Subcutaneous abdominal adipose tissue (tissue), 5 donors: ENCODE measurements around the gene CAV1.
A peak's percentile ranks its signal among the peaks of the same experiment; 100 is the strongest.

Experiments
- H3K27ac ChIP-seq: one replicate; pipeline ENCODE4 v1.7.0; 2013; ENCODE audit warnings: low read depth, mild to moderate bottlenecking, inconsistent platforms, low read length, moderate library complexity
- H3K27me3 ChIP-seq, 5 donors: one replicate each; pipeline ENCODE4 v1.7.0; 2013; ENCODE audit warnings: low read length in 5 of 5, inconsistent platforms in 1 of 5; ENCODE audit not compliant: control insufficient read depth in 5 of 5, insufficient read depth in 4 of 5
- H3K36me3 ChIP-seq, 5 donors: one replicate each; pipeline ENCODE4 v1.7.0; 2013; ENCODE audit warnings: low read length in 5 of 5; ENCODE audit not compliant: control insufficient read depth in 5 of 5, insufficient read depth in 5 of 5
- H3K4me1 ChIP-seq, 5 donors: one replicate each; pipeline ENCODE4 v1.7.0; 2013; ENCODE audit warnings: low read length in 5 of 5, mild to moderate bottlenecking in 3 of 5, moderate library complexity in 1 of 5; ENCODE audit not compliant: control insufficient read depth in 5 of 5, insufficient read depth in 5 of 5
- H3K4me3 ChIP-seq, 5 donors: one replicate each; pipeline ENCODE4 v1.7.0; 2013; ENCODE audit warnings: low read length in 5 of 5, low read depth in 1 of 5
- H3K9ac ChIP-seq, 5 donors: one replicate each; pipeline ENCODE4 v1.7.0; 2013; ENCODE audit warnings: low read length in 5 of 5, mild to moderate bottlenecking in 4 of 5, moderate library complexity in 3 of 5
- H3K9me3 ChIP-seq, 5 donors: one replicate each; pipeline ENCODE4 v1.7.0; 2013; ENCODE audit warnings: low read length in 5 of 5; ENCODE audit not compliant: control insufficient read depth in 5 of 5
- donor health status: healthy.
- donor health status: healthy.
- donor health status: healthy.
- donor health status: healthy.
- donor health status: healthy.

CAV1 gene

DNA sequence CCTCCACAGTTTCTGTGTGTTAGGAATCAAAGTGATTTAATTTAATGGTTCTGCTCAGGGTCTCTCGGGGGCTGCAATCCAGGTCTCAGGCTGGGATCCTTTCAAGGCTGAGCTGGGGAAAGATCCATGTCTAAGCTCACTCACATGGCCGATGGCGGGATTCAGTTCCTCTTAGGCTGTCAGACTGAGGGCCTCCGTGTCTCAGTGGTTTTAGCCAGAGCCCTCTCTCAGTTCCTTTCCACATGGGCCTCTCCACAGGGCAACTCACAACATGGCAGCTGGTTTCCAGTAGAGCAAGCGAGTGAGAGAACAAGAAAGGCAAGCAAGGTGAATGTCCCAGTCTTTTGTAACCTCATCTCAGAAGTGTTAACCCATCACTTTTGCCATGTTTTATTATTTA is 26.9 kb downstream of the CAV1 start:
- peaks cover 12 to 90% (median 74%) of the 10 kb centered on the region in 5 donors for H3K4me1 ChIP-seq
- no peaks in the 10 kb centered on the region for H3K27me3 ChIP-seq
- no peak overlapping the region for H3K9ac ChIP-seq
- no peak overlapping the region for H3K4me3 ChIP-seq
- H3K27ac ChIP-seq: peak overlapping the region; percentile 84
- H3K36me3 ChIP-seq: peaks cover 15 to 52% (median 27%) of the 10 kb centered on the region in 5 donors
- H3K9me3 ChIP-seq: no peaks in the 10 kb centered on the region

DNA sequence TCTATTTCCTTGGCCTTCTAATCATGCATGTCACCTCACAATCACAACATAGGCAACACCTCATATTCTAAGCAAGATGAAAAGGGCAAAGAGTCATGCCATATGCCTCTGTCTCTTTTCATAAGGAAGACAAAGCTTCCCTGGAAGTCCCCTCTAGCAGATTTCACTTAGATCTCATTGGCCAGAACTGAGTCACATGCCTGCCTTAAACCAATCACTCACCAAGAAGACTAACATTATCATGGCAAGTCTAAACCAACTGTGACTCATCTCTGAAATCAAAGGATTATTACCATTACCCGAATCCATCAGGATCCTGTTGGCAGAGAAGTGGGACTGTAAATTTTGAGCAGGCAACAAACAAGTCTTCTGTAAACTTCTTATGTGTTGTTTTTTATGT is 27.8 kb downstream of the CAV1 start:
- Histone ChIP-seq H3K4me1 (peaks cover 12 to 90% (median 70%) of the 10 kb centered on the region in 5 donors), H3K36me3 (peaks cover 15 to 46% (median 27%) of the 10 kb centered on the region in 5 donors), H3K9me3 (no peaks in the 10 kb centered on the region), H3K9ac (peak overlapping the region in 1 of 5 donors; percentile 12), H3K4me3 (no peak overlapping the region), H3K27ac (peak overlapping the region; percentile 84), H3K27me3 (no peaks in the 10 kb centered on the region)

DNA sequence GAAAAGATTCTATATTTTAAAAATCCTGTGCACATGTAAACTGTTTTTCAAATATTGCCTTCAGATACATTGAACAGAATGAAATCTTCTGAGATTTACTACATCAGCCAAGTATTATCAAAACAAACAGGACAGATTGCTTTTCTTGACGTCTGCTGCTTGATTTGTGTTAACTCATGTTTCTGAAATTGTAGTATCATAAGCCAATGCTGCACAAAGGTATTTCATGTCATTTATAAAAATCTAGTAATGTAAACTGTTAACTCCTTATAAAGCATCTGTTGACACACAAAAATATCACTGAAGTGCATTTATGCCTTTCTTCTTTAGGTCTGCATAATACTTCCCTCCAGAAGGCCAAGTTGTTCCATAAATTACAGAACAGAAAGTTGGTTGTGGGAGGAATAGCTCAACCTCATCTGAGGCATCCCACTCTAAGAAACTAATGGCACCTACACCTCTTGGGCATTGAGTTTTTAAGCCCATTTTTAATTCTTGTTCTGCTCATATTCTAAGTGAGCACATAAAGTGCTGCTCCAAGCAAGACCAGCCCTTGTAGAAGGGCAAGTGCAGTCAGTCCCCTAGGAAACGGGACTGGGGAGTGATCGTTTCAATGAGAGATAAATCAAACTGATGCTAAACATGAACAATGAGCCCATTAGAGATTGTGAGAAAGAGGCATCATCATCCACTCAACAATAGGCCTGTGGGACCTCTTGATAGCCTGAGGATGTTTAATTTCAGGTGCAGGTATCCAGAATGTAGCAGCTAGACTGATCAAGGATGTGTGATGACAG is 28.5 kb downstream of the CAV1 start:
- peak overlapping the region; percentile 84 for H3K27ac ChIP-seq
- H3K4me1 ChIP-seq: peaks cover 10 to 85% (median 63%) of the 10 kb centered on the region in 5 donors
- peak overlapping the region in 2 of 5 donors; percentile 8 to 52 for H3K9ac ChIP-seq

DNA sequence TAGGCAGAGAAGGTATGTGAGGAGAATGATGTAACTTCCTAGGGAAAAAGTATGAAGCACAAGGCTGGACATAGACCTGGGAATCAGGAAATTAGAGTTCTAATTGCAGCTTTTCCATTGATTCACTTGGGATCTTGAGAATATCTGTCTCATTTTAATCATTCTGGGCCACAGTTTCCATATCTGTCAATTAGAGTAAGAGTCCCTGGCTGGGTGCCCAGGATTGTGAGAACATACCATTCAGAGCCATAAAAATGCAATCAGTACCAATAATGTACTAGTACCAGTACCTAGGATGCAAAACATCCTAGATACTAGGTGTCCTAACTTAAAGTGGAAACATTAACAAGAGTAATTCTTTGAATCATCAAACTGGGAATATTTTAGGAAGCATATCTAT is 29.6 kb downstream of the CAV1 start:
- Histone ChIP-seq H3K36me3 (peaks cover 17 to 46% (median 27%) of the 10 kb centered on the region in 5 donors), H3K9ac (peak overlapping the region in 1 of 5 donors; percentile 33), H3K9me3 (no peaks in the 10 kb centered on the region), H3K4me1 (peaks cover 10 to 79% (median 54%) of the 10 kb centered on the region in 5 donors), H3K27me3 (no peaks in the 10 kb centered on the region), H3K4me3 (no peak overlapping the region), H3K27ac (peak overlapping the region; percentile 84)

More for the DNA sequence above, 28.5 kb downstream of the CAV1 start:
- no peak overlapping the region for H3K4me3 ChIP-seq
- peaks cover 18 to 45% (median 27%) of the 10 kb centered on the region in 5 donors for H3K36me3 ChIP-seq
- H3K9me3 ChIP-seq: no peaks in the 10 kb centered on the region
- H3K27me3 ChIP-seq: no peaks in the 10 kb centered on the region

DNA sequence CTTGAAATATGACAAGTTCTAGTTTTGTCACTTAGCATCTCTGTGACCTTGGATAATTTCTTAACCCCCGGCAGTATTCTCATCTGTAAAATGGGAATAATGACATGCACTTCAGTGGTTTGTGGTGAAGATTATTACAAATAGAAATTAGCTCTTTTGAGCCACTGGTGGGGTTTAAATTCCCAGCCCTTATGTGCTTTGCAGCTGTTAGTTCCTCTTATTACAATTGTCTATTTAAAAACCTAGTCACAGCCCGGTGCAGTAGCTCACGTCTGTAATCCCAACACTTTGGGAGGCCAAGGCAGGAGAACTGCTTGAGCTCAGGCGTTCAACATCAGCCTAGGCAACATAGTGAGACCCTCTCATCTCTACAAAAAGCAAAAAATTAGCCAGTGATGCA is 30.1 kb downstream of the CAV1 start:
- Histone ChIP-seq H3K27me3 (no peaks in the 10 kb centered on the region), H3K4me3 (no peak overlapping the region), H3K9me3 (no peaks in the 10 kb centered on the region), H3K9ac (no peak overlapping the region), H3K36me3 (peaks cover 22 to 50% (median 32%) of the 10 kb centered on the region in 5 donors), H3K4me1 (peaks cover 10 to 79% (median 53%) of the 10 kb centered on the region in 5 donors), H3K27ac (peak overlapping the region; percentile 84)

DNA sequence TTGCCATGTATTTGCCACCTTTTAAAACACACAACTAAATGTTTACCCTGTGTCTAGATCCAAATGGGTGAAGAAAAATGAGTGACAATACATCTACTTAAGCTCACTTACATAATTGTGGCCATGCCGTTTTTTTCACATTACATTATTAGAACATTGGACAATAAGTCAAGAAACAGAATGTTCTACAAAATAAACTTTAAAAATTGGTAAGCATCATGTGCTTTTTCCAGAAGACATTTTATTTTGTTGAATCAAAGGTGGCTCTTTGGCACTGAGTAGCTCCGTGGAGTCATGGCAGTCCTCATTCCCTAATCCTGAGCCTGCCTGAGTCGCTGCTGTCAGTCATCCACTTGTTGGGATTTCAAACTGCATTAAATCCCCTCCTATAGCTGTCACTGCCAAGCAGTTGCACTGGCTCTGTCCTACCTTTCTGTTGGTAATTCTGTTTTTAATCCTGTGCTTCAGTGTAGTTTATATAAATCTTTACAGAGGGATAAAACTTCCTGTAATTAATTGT is 32.3 kb downstream of the CAV1 start:
- Histone ChIP-seq H3K9ac (no peak overlapping the region), H3K27me3 (no peaks in the 10 kb centered on the region), H3K27ac (peak overlapping the region; percentile 84), H3K36me3 (peaks cover 20 to 42% (median 35%) of the 10 kb centered on the region in 5 donors), H3K4me1 (peaks cover 10 to 59% (median 40%) of the 10 kb centered on the region in 5 donors), H3K4me3 (no peak overlapping the region), H3K9me3 (no peaks in the 10 kb centered on the region)

DNA sequence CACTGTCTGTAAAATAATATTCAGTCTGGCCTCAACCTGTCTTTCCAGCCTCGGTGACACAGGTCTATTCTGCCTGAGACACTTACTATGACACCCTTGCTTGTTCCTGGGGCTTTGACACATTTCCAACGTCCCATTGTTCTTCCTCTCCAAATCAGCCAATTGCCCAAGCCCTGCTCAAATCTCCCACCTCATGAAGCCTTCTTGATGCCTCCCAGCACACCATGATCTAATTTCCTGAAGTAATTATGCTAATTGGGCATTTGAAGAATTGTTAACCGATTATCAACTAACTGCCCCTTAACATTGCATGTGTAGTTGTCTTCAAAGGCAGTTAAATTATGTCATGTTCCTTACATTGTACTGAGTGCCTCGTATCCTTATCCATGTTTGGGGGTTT is 33.1 kb downstream of the CAV1 start:
- H3K4me1 ChIP-seq: peaks cover 10 to 52% (median 32%) of the 10 kb centered on the region in 5 donors
- peaks cover 20 to 42% (median 34%) of the 10 kb centered on the region in 5 donors for H3K36me3 ChIP-seq
- no peaks in the 10 kb centered on the region for H3K9me3 ChIP-seq
- no peak overlapping the region for H3K4me3 ChIP-seq
- H3K9ac ChIP-seq: no peak overlapping the region
- H3K27ac ChIP-seq: peak overlapping the region; percentile 84
- H3K27me3 ChIP-seq: no peaks in the 10 kb centered on the region

DNA sequence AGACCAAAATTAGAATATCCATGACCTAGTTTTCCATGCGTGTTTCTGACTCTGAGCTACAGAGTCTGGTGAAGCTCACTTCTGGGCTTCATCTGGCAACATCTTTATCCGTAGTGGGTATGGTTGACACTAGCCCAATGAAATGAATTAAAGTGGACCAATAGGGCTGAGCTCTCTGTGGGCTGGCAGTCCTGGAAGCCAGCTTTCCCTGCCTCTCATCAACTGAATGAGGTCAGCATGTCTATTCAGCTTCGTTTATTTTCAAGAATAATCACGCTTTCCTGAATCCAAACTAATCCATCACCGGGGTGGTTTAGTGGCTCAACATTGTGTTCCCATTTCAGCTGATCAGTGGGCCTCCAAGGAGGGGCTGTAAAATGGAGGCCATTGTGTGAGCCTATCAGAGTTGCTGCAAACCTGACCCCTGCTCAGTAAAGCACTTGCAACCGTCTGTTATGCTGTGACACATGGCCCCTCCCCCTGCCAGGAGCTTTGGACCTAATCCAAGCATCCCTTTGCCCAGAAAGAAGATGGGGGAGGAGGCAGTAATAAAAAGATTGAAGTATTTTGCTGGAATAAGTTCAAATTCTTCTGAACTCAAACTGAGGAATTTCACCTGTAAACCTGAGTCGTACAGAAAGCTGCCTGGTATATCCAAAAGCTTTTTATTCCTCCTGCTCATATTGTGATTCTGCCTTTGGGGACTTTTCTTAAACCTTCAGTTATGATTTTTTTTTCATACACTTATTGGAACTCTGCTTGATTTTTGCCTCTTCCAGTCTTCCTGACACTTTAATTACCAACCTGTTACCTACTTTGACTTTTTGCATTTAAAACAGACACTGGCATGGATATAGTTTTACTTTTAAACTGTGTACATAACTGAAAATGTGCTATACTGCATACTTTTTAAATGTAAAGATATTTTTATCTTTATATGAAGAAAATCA is 35.5 kb downstream of the CAV1 start:
- peak overlapping the region; percentile 72 for H3K27ac ChIP-seq
- peaks cover 0 to 33% (median 14%) of the 10 kb centered on the region in 5 donors for H3K4me1 ChIP-seq
- peak overlapping the region in 1 of 5 donors; percentile 12 for H3K4me3 ChIP-seq
- H3K9ac ChIP-seq: peak overlapping the region in 2 of 5 donors; percentile 12 to 39
- no peaks in the 10 kb centered on the region for H3K27me3 ChIP-seq
- H3K36me3 ChIP-seq: peaks cover 20 to 32% (median 29%) of the 10 kb centered on the region in 5 donors
- no peaks in the 10 kb centered on the region for H3K9me3 ChIP-seq

DNA sequence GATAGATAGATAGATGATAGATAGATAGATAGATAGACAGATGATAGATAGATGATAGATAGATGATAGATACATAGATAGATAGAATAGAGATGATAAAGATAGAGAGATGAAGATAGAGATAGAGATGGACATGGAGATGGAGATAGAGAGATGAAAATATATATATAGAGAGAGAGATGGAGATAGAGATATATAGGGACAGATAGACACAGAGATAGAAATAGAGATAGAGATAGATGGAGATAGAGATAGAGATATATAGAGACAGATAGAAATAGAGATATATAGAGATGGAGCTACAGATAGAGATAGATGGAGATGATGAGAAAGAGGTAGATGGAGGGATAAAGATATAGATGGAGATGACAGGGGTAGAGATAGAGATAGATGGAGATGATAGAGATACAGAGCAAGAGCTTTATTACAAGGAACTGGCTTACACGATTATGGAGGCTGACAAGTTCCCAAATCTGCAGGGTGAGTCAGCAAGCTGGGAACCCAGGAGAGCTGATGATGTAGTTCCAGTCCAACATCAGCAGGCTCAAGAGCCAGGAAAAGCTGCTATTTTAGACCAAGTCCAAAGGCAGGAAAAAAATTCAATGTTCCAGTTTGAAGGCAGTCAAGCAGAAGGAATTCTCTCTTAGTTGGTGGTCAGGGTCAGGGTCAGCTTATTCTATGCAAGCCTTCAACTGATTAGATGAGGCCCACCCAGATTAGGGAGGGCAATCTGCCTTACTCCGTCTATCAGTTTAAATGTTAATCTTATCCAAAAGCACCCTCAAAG is 37.1 kb downstream of the CAV1 start:
- Histone ChIP-seq H3K27me3 (no peaks in the 10 kb centered on the region), H3K9ac (no peak overlapping the region), H3K4me1 (peaks cover 0 to 19% (median 11%) of the 10 kb centered on the region in 5 donors), H3K36me3 (peaks cover 20 to 32% (median 29%) of the 10 kb centered on the region in 5 donors), H3K4me3 (no peak overlapping the region), H3K27ac (peak overlapping the region; percentile 65), H3K9me3 (no peaks in the 10 kb centered on the region)
